ENCODE measurements around the gene MVD.

DNA sequence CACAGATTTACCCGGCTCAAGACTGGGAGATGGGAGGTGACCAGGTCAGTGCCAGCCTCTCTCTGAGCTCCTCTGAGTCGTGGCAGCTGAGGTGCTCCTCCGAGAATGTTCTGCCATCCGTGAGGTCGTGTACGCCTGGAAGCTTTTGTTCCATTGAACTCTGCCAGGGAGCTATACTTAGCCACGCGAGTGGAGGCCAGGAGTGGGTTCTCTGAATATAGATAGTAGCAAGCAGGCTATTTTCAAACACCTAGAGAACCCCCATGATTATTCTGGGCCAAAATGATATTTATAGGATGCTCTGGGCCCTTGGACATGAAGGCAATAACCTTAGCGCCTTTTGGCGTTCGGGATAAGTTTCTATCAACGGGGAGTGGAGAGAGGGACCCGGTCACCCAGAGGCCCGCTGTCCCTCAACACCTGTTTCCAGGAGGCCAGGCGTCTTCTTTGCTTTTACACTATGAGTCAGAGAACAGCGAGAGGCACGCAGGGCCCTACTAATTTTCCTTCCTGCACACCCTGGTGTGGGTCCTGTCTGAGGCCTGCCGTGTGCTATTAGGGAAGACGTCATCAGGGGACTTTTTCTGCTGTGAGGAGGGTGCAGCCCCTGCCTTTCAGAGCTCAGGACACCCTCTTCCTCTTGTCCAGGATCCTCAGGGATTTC is 11.0 kb upstream of the MVD start:
- TF ChIP-seq, protein P1, sequence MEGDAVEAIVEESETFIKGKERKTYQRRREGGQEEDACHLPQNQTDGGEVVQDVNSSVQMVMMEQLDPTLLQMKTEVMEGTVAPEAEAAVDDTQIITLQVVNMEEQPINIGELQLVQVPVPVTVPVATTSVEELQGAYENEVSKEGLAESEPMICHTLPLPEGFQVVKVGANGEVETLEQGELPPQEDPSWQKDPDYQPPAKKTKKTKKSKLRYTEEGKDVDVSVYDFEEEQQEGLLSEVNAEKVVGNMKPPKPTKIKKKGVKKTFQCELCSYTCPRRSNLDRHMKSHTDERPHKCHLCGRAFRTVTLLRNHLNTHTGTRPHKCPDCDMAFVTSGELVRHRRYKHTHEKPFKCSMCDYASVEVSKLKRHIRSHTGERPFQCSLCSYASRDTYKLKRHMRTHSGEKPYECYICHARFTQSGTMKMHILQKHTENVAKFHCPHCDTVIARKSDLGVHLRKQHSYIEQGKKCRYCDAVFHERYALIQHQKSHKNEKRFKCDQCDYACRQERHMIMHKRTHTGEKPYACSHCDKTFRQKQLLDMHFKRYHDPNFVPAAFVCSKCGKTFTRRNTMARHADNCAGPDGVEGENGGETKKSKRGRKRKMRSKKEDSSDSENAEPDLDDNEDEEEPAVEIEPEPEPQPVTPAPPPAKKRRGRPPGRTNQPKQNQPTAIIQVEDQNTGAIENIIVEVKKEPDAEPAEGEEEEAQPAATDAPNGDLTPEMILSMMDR (IDR thresholded peaks at IDR 0.05) = no peak
- TF ChIP-seq POLR2AphosphoS5 (IDR thresholded peaks at IDR 0.05) (no peak), POLR2A (IDR thresholded peaks at IDR 0.05; ENCODE audit: low read depth) (no peak), EP300 (IDR thresholded peaks at IDR 0.05) (no peak)
